H1 (cell line): ENCODE data around the gene CUEDC1. TPM values are rescaled to one million over a fixed set of nuclear protein-coding genes. Genes with fewer than 3 reads are reported as not detected.

Source experiments
- CTCF ChIA-PET: fragments of 300-600 bp; sonication (Branson Sonifier 250); formaldehyde crosslinking; loops from one replicate; lab custom pipeline; 2021; ENCODE audit not compliant: partially characterized antibody; lab: Charles Lee
- POLR2A ChIA-PET: fragments of 300-600 bp; sonication (Branson Sonifier 250); formaldehyde crosslinking; loops from one replicate; lab custom pipeline; 2021; ENCODE audit warnings: inconsistent platforms; ENCODE audit not compliant: partially characterized antibody; lab: Charles Lee
- DNase-seq, 2 experiments: peaks; one replicate each; pipeline versions ENCODE4 v3.0.0 to v3.0.0-alpha.2; 2010 to 2022; ENCODE audit warnings: low spot score in 2 of 2, low read depth in 1 of 2, mixed read lengths in 1 of 2
- FAIRE-seq: peaks from 2 replicates; lab custom pipeline; 2011; peaks lifted over from hg19 to GRCh38; lab: Jason Lieb, UNC
- H2AFZ ChIP-seq: 2 replicates; pipeline ENCODE4 v1.8.1; 2012; ENCODE audit warnings: low read length, inconsistent platforms
- H2AK5ac ChIP-seq: 2 replicates; pipeline ENCODE4 v1.6.1; 2013; ENCODE audit warnings: low read depth, low read length
- H2BK120ac ChIP-seq: replicated peaks from 2 replicates; pipeline ENCODE3; 2013; ENCODE audit warnings: low read depth, low read length, inconsistent platforms
- H2BK12ac ChIP-seq: 2 replicates; pipeline ENCODE4 v1.6.1; 2013; ENCODE audit warnings: low read depth, low read length
- H2BK15ac ChIP-seq: 2 replicates; pipeline ENCODE4 v1.6.1; 2013; ENCODE audit warnings: low read length
- H2BK20ac ChIP-seq: 2 replicates; pipeline ENCODE4 v1.6.1; 2013; ENCODE audit warnings: low read length
- H2BK5ac ChIP-seq: 2 replicates; pipeline ENCODE4 v1.6.1; 2013; ENCODE audit warnings: low read depth, low read length
- H3K14ac ChIP-seq: 2 replicates; pipeline ENCODE4 v1.6.1; 2013; ENCODE audit warnings: inconsistent platforms; ENCODE audit not compliant: insufficient read length
- H3K18ac ChIP-seq: 2 replicates; pipeline ENCODE4 v1.6.1; 2013; ENCODE audit warnings: low read length; ENCODE audit errors: extremely low read depth
- H3K23ac ChIP-seq: 2 replicates; pipeline ENCODE4 v1.6.1; 2013; ENCODE audit warnings: inconsistent platforms; ENCODE audit not compliant: insufficient read length
- H3K23me2 ChIP-seq: 2 replicates; pipeline ENCODE4 v1.6.1; 2013; ENCODE audit warnings: low read depth, low read length
- H3K27ac ChIP-seq: 2 replicates; pipeline ENCODE4 v1.6.1; 2011; ENCODE audit warnings: low read depth, low read length, inconsistent platforms
- H3K27me3 ChIP-seq, 4 experiments: replicated peaks in 1 of 4; 1 replicate in 1 of 4; 2 replicates in 3 of 4; pipeline versions ENCODE4 v1.6.1 to v1.8.1; 2011 to 2013; ENCODE audit warnings: low read length in 3 of 4, mild to moderate bottlenecking in 3 of 4, inconsistent platforms in 2 of 4, mixed read lengths in 2 of 4, moderate library complexity in 1 of 4; ENCODE audit not compliant: control insufficient read depth in 3 of 4, insufficient read depth in 3 of 4; ENCODE audit errors: extremely low read depth in 1 of 4
- H3K36me3 ChIP-seq, 4 experiments: 2 replicates each; pipeline versions ENCODE4 v1.6.1 to v1.8.1; 2011 to 2013; ENCODE audit warnings: mild to moderate bottlenecking in 4 of 4, low read length in 3 of 4, moderate library complexity in 2 of 4, control low read depth in 1 of 4, inconsistent platforms in 1 of 4; ENCODE audit not compliant: insufficient read depth in 4 of 4, control insufficient read depth in 2 of 4
- H3K4ac ChIP-seq: replicated peaks from 2 replicates; pipeline ENCODE3; 2013; ENCODE audit warnings: low read length, low read depth, mixed read lengths, inconsistent platforms; ENCODE audit not compliant: insufficient read length
- H3K4me1 ChIP-seq, 4 experiments: replicated peaks in 1 of 4; 1 replicate in 1 of 4; 2 replicates in 3 of 4; pipeline versions ENCODE4 v1.6.1 to v1.8.1; 2011 to 2013; ENCODE audit warnings: low read length in 3 of 4, inconsistent platforms in 2 of 4, mixed read lengths in 1 of 4; ENCODE audit not compliant: insufficient read depth in 4 of 4, control insufficient read depth in 3 of 4
- H3K4me2 ChIP-seq, 2 experiments: 2 replicates each; pipeline versions ENCODE4 v1.6.1 to v1.8.1; 2011 to 2013; ENCODE audit warnings: low read depth in 2 of 2, low read length in 2 of 2, control low read depth in 1 of 2, inconsistent platforms in 1 of 2, mild to moderate bottlenecking in 1 of 2; ENCODE audit not compliant: insufficient read depth in 1 of 2
- H3K4me3 ChIP-seq, 4 experiments: fragments of 200-600, 300-600 bp in 1 of 4; sonication (generic), shearing (Covaris generic), sonication (Bioruptor Twin) in 1 of 4; 2 replicates each; pipeline versions ENCODE4 v1.5.1 to v1.8.1; 2011 to 2016; ENCODE audit warnings: low read length in 4 of 4, low read depth in 3 of 4, control low read depth in 2 of 4, inconsistent platforms in 2 of 4, mild to moderate bottlenecking in 2 of 4, mixed read lengths in 1 of 4, moderate library complexity in 1 of 4; ENCODE audit not compliant: insufficient read depth in 2 of 4; ENCODE audit errors: extremely low read depth in 1 of 4
- H3K56ac ChIP-seq: replicated peaks from 2 replicates; pipeline ENCODE3; 2013; ENCODE audit warnings: low read depth, mild to moderate bottlenecking, mixed read lengths, low read length, inconsistent platforms; ENCODE audit not compliant: insufficient read length
- H3K79me1 ChIP-seq: 2 replicates; pipeline ENCODE4 v1.6.1; 2013; ENCODE audit warnings: low read depth, low read length, control low read depth
- H3K79me2 ChIP-seq, 2 experiments: 2 replicates each; pipeline versions ENCODE4 v1.6.1 to v1.8.1; 2012 to 2013; ENCODE audit warnings: low read length in 2 of 2, mild to moderate bottlenecking in 2 of 2, inconsistent platforms in 1 of 2; ENCODE audit not compliant: insufficient read depth in 2 of 2, control insufficient read depth in 1 of 2
- H3K9ac ChIP-seq, 4 experiments: replicated peaks in 1 of 4; 1 replicate in 1 of 4; 2 replicates in 3 of 4; pipeline versions ENCODE4 v1.6.1 to v1.8.1; 2011 to 2013; ENCODE audit warnings: low read depth in 3 of 4, low read length in 3 of 4, control low read depth in 2 of 4, mild to moderate bottlenecking in 2 of 4, moderate library complexity in 2 of 4, inconsistent platforms in 1 of 4; ENCODE audit errors: extremely low read depth in 1 of 4
- H3K9me3 ChIP-seq, 2 experiments: 2 replicates each; pipeline versions ENCODE4 v1.6.1 to v1.8.1; 2012 to 2013; ENCODE audit warnings: mild to moderate bottlenecking in 2 of 2, moderate library complexity in 2 of 2, control low read depth in 1 of 2, inconsistent platforms in 1 of 2, low read depth in 1 of 2, low read length in 1 of 2, mixed read lengths in 1 of 2; ENCODE audit not compliant: insufficient read depth in 2 of 2
- H4K20me1 ChIP-seq, 2 experiments: replicated peaks in 1 of 2; 2 replicates each; pipeline versions ENCODE3 to v1.8.1; 2011 to 2013; ENCODE audit warnings: inconsistent platforms in 2 of 2, low read length in 2 of 2, mild to moderate bottlenecking in 1 of 2; ENCODE audit not compliant: insufficient read depth in 2 of 2, control insufficient read depth in 1 of 2
- H4K5ac ChIP-seq: 2 replicates; pipeline ENCODE4 v1.6.1; 2013; ENCODE audit warnings: low read length, low read depth, mixed read lengths, inconsistent platforms; ENCODE audit not compliant: insufficient read length
- H4K8ac ChIP-seq: 2 replicates; pipeline ENCODE4 v1.8.0; 2013; ENCODE audit warnings: mild to moderate bottlenecking, moderate library complexity, low read length, inconsistent platforms; ENCODE audit not compliant: insufficient read depth; ENCODE audit errors: extremely low read depth
- H4K91ac ChIP-seq: replicated peaks from 2 replicates; pipeline ENCODE3; 2013; ENCODE audit warnings: low read length, mixed read lengths, inconsistent platforms; ENCODE audit not compliant: insufficient read length
- EGR1 ChIP-seq: IDR thresholded peaks from 2 replicates; pipeline ENCODE4 v1.6.1; 2011; ENCODE audit warnings: low read depth, low read length, borderline replicate concordance
- EZH2 ChIP-seq: fragments of 200-600 bp; sonication (generic); IDR thresholded peaks from 2 replicates; pipeline ENCODE4 v1.7.1; 2012; ENCODE audit warnings: low read depth, mild to moderate bottlenecking, moderate library complexity, low read length, inconsistent platforms; ENCODE audit not compliant: severe bottlenecking
- KDM5A ChIP-seq: fragments of 200-600 bp; IDR thresholded peaks from 2 replicates; pipeline ENCODE4 v1.7.1; 2012; ENCODE audit warnings: mild to moderate bottlenecking, low read length, inconsistent platforms, mixed read lengths
- POU5F1 ChIP-seq: IDR thresholded peaks from 2 replicates; pipeline ENCODE4 v1.6.1; 2011; ENCODE audit warnings: low read depth, mild to moderate bottlenecking, low read length, moderate library complexity
- WGBS, 2 experiments: shearing (Covaris generic) in 1 of 2; methylation state at CpG; one replicate each; pipeline versions ENCODE4 v1.1.6 to v1.1.7; 2013 to 2015; ENCODE audit warnings: low lambda C conversion rate in 2 of 2, mixed read lengths in 2 of 2, inconsistent platforms in 1 of 2, low coverage in 1 of 2, missing lambda C conversion rate in 1 of 2; ENCODE audit not compliant: insufficient replicate concordance in 2 of 2, insufficient coverage in 1 of 2, insufficient read length in 1 of 2; ENCODE audit errors: extremely low coverage in 1 of 2, missing lambda C conversion rate in 1 of 2; 5-methylcytosine and 5-hydroxymethylcytosine counted together
- polyA plus RNA-seq, 7 experiments: library from polyadenylated mRNA; depleted of rRNA in 3 of 7; stranded (reverse) in 5 of 7; unstranded in 2 of 7; fragments of >200 nt in 5 of 7; fragments of 200-250 nt in 2 of 7; gene quantifications; 1 replicate in 5 of 7; 2 replicates in 1 of 7; 4 replicates in 1 of 7; pipeline versions ENCODE4 v1.2.1 to v1.2.3, GENCODE V29; 2011 to 2013; ENCODE audit warnings: missing spikeins in 2 of 7, mixed read lengths in 2 of 7
- total RNA-seq: library from RNA; stranded (reverse); fragmentation: NEBNext Ultra II Directional; extraction: Animal tissue kit (Norgen Biotek cat#: 25700); gene quantifications from 2 replicates; pipeline ENCODE4 v1.2.1, GENCODE V29; 2021

CUEDC1 gene
- total and polyA plus RNA-seq, 2 of the 8 experiments (the other 6 are each of a cell fraction or from before 2014, with no cell fraction given) = 4.0 to 10.7 TPM

DNA sequence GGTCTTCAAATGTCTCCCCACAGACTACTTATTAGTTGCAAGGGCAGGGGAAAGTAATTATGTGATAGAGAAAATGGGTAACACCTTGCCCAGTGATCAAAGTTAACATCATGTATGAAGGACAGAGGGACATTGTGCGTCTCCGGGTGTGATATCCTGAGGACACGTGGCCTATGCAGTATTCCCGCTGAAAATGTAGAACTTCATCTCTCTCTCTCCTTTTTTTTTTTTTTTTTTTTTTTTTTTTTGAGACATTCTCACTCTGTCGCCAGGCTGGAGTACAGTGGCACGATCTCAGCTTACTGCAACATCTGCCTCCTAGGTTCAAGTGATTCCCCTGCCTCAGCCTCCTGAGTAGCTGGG, 7.9 kb upstream of the CUEDC1 start:
- H2BK12ac ChIP-seq = no peak overlapping the region
- no peak overlapping the region for H3K23ac ChIP-seq
- H2BK15ac ChIP-seq = no peak overlapping the region
- ChIA-PET POLR2A (interaction anchor here (0.6 kb wide), 1 partner anchor 252 kb away, joined by 4 read pairs; no protein-coding TSS in a partner anchor), CTCF (interaction anchor here (3.7 to 11.1 kb wide), 2 partner anchors 93 to 107 kb away, joined by 19 to 96 read pairs; no protein-coding TSS in a partner anchor)
- no peak for TF ChIP-seq EZH2
- no peak for TF ChIP-seq EGR1
- TF ChIP-seq KDM5A = no peak
- no peak for TF ChIP-seq POU5F1
- no peak overlapping the region for H2BK20ac ChIP-seq
- no peak overlapping the region for H4K91ac ChIP-seq
- H3K4me1 ChIP-seq = peaks cover 0 to 4% (median 0%) of the 10 kb centered on the region in 4 experiments; a peak in 3 of 7 replicates
- no peaks in the 10 kb centered on the region for H3K9me3 ChIP-seq
- no peak overlapping the region for H3K18ac ChIP-seq
- 93% methylated on average over 5 of the region's 6 CpGs; no CpG with 5 or more reads in 1 of the 2 experiments for WGBS, 2 experiments
- H4K5ac ChIP-seq = no peak overlapping the region
- no peaks in the 10 kb centered on the region for H3K23me2 ChIP-seq
- no peak overlapping the region for H3K4me2 ChIP-seq
- no peak overlapping the region for H3K27ac ChIP-seq
- H2AFZ ChIP-seq = no peak overlapping the region
- no peak overlapping the region for H2AK5ac ChIP-seq
- no peaks in the 10 kb centered on the region for H3K79me1 ChIP-seq
- no peak overlapping the region for H2BK5ac ChIP-seq
- no peak overlapping the region for H3K4me3 ChIP-seq
- H3K79me2 ChIP-seq = no peaks in the 10 kb centered on the region
- FAIRE-seq (no peak), DNase-seq (no peak)
- no peaks in the 10 kb centered on the region for H4K20me1 ChIP-seq
- H3K27me3 ChIP-seq = no peaks in the 10 kb centered on the region
- no peak overlapping the region for H4K8ac ChIP-seq
- no peak overlapping the region for H3K9ac ChIP-seq
- no peak overlapping the region for H3K4ac ChIP-seq
- no peak overlapping the region for H3K14ac ChIP-seq
- H2BK120ac ChIP-seq = no peak overlapping the region
- no peak overlapping the region for H3K56ac ChIP-seq
- H3K36me3 ChIP-seq = no peaks in the 10 kb centered on the region
